Mesenteric fat pad (tissue), 1 donor: Measurements from ENCODE around the gene GZMM. TPM values are rescaled to one million over a fixed set of nuclear protein-coding genes. Genes with fewer than 3 reads are reported as not detected.

Experiments
- DNase-seq: peaks from one replicate; pipeline ENCODE4 v3.0.0-alpha.2; 2020; ENCODE audit warnings: low spot score
- total RNA-seq: library from RNA; stranded (reverse); fragmentation: NEBNext Ultra II Directional; extraction: Animal tissue kit (Norgen Biotek cat#: 25700); gene quantifications from one replicate; pipeline ENCODE4 v1.2.1, GENCODE V29; 2021
- donor health status: DM: yes; HTN: yes; CAD: no.

GZMM gene
- total RNA-seq, 1 donor from 2014 or later = 0.74 TPM

DNA sequence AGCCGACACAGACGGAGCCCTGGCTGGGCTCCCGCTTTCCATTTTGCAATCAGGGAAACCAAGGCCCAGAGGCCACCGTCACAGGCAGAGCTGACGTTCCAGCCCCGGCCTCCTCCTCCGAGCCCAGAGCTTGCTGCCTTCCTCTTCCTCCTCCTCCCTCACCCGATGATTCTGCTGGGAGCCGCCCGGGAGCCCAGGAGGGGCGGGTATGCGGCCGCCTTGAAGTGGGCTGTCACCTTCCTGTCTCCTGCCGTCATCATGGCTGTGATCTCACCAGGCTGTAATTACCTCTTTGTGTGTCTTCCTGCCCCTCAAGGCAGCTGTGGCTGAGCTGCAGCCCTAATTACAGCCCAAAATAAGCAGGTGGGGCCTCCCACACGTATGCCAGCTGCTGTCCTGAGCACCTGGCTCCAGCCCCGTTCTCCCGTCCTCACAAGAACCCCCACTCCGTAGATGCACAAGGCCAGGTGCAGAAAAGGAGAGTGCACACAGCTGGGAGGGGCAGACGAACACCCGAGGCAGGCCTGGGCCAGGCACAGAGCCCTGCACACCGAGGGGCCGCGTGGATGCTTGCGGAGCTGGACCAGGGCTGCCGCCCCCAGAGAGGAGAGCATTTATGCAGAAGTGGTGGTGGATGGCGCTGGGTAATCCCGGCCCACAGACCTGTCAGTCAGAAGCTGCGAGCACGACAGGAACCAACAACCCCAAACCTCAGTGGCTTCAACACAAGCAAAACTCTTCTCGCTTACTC lies 32.6 kb upstream of the GZMM start:
- no peak for DNase-seq

DNA sequence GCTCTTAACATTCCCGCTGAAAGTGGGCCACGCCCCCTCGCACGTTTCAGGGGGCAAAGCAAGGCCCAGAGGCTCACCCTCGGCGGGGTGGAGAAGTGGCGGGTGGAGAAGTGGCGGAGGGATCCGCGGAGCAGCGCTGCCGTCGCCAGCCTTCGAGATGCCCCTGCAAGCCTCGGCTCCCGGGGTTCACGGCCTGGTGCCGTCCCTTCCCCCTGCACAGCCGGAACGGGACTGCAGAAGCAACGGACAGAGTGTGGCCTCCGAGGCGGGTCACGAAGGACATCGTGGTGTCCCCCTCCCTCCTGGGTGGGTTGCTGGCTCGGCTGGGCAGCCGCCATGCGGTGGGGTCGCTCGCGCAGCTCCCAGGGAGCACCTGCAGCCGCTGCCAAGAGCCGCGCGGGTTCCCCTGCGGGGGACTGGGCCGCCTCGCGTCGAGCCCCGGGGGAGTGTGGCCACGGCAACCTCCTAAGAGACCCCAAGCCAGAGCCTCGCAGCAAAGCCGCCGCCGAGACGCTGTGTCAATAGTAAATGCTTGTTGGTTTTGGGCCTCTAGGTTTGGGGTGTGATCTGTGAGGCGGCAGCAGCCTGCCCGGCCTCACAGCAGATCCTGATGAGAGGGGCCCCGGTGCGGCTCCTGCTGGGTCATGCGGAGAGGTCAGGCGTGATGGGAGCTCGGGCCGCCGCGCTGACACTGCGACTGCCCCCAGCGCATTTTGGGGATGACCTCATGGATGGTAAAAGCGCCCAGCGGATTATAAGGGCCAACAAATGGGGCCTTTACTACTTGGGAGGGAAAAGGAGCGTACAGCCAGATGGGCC lies 31.1 kb upstream of the GZMM start:
- DNase-seq = no peak

DNA sequence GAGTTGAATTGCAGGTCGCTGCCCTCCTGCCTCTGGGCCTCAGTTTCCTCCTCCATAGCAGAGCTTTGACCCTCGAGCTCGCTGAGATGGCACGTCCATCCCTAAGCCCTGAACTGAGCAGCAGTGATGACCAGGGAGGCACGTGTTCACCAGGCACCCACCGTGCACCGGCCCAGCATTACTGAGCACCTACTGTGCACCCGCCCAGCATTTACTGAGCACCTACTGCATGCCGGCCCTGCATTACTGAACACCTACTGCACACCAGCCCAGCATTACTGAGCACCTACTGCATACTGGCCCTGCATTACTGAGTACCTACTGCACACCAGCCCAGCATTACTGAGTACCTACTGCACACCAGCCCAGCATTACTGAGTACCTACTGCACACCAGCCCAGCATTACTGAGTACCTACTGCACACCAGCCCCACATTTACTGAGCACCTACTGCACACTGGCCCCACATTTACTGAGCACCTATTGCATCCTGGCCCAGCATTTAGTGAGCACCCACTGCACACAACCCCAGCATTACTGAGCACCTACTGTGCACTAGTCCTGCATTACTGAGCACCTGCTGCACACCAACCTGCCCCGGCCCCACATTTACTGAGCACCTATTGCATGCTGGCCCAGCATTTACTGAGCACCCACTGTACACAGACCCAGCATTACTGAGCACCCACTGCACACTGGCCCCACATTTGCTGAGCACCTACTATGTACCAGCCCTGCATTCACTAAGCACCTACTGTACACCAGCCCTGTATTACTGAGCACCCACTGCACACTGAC lies 30.3 kb upstream of the GZMM start:
- DNase-seq = no peak

DNA sequence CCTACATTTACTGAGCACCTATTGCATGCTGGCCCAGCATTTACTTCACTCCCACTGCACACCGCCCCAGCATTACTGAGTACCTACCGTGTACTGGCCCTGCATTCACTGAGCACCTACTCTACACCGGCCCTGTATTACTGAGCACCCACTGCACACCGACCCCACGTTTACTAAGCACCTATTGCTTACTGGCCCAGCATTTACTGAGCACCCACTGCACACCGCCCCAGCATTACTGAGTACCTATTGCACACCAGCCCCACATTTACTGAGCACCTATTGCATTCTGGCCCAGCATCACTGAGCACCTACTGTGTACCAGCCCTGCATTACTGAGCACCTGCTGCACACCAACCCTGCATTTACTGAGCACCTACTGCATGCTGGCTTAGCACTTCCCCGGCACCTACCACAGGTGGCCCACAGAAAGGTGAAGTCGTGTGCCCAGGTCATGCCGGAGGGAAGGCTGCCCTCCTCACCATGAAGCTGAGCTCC lies 29.6 kb upstream of the GZMM start:
- no peak for DNase-seq

DNA sequence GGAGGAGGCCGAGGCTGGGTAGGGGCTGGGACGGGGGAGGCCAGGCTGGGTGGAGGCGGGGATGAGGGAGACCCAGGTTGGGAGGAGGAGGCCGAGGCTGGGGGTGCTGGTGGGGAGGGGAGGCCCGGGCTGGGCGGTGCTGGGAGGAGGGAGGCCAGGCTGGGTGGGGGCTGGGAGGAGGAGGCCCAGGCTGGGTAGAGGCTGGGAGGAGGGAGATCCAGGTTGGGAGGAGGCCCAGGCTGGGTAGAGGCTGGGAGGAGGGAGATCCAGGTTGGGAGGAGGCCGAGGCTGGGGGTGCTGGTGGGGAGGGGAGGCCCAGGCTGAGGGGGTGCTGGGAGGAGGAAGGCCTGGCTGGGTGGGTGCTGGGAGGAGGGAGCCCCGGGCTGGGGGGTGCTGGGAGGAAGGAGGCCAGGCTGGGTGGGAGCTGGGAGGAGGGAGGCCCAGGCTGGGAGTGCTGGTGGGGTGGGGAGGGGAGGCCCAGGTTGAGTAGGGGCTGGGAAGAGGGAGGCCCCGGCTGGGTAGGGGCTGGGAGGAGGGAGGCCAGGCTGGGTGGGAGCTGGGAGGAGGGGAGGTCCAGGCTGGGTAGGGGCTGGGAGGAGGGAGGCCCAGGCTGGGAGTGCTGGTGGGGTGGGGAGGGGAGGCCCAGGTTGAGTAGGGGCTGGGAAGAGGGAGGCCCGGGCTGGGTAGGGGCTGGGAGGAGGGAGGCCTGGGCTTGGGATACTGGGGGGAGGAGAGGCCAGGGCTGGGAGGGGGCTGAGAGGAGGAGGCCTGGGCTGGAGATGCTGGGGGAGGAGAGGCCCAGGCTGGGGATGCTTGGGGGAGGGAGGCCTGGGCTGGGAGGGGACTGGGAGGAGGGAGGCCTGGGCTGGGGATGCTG lies 25.9 kb upstream of the GZMM start:
- DNase-seq = no peak

DNA sequence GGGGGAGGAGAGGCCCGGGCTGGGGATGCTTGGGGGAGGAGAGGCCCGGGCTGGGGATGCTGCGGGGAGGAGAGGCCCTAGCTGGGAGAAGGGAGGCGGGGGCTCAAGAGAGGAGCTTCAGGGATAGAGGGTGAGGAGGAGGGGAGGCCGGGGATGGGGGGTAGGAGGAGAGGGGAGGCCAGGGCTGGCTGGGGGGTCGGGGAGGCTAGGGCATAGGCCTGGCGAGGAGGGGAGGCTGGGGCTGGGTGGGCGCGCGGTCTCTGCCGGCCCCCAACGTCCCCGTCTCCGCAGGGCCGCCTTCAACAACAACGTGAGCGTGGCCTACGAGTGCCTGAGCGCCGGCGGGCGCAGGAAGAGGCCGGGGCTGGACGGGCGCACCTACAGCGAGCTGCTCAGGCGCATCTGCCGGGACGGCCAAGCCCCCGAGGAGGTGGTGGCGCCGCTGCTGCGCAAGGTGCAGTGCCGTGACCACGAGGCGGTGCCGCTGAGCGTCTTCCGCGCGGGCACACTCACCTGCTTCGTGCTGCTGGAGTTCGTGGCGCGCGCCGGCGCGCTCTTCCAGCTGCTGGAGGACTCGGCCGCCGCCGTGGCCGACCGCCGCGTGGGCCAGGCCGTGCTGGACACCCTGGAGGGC lies 25.1 kb upstream of the GZMM start:
- no peak for DNase-seq

DNA sequence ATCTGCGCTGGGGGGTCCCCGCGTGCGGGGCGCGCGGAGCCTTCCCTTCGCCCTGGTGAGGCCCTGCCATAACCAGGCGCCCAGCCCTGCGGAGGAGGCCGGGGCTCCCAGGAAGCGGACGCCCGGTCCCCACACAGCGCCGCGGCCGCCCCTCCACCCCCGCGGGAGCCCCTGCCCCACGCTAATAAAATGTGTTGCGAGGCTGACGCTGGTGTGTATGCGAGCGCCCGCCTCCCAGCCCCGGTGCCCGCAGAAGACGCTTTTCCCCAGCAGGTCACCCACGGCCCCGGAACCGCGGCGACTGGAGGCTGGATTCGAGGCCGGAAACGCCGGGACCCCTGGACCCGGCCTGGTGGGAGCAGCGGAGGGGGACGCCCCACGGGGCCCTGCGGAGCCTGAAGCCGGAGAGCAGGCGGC lies 24.4 kb upstream of the GZMM start:
- no peak for DNase-seq

DNA sequence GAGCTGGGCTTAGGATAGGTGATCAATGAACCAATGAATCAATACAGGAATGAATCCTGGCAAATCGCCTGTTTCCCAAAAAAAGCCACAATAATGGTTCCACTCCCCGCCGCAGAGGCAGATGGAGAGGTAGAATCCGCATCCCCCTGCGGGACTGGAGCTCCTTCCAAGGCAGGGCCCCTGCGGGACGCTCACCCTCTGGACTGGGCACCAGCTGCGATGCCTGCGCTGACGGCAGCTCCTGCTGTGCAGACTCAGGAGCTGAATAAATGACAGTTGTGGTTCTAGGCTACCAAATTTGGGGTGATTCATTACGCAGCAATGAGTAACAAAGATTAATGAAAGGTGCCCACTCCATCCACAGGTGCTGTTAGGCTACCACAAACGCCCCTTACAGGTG lies 21.1 kb upstream of the GZMM start:
- DNase-seq = no peak

DNA sequence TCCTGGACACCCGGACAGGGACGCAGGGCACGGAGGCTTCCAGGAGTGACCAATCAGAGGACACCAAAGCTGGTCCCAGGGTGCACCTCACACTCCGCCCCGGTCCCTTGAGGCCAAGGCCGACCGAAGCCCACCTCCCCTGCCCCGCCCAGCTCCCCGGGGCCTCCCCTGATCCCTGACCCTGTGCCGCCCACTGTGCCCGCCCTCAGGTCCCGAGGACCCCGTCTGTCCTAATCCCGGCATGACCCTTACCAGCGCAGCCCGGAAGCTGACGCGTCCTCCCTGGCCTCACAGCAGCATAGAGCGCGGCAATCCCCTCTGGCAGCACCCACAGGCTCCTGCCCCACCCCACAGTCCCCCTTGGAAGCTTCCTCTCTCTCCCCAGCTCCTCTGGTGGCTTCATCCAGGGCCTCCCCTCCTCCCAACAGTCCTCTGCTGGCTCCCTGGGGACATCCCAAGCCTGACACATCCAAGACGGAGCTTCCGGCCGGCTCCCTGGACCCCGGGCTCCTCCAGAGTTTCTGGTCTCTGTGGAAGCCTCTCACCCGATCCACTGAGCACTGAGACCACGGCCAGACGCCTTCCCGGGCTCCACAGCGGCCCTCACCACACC lies 19.7 kb upstream of the GZMM start:
- no peak for DNase-seq

DNA sequence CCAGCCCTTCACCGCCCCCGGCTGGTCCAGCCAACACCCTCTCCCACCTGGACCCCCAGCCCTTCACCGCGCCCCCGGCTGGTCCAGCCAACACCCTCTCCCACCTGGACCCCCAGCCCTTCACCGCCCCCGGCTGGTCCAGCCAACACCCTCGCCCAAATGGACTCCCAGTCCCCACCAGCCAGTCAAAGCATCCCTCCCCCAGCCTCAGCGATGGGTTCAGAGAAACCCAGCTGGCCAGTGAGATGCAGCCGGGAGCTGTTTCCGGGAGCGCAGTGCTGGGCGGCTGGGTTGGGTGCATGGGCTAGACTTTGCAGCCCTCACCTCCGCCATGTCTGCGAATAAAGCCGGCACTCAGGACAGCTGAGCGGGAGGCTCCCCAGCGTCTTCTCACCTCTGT lies 18.8 kb upstream of the GZMM start:
- DNase-seq = no peak

DNA sequence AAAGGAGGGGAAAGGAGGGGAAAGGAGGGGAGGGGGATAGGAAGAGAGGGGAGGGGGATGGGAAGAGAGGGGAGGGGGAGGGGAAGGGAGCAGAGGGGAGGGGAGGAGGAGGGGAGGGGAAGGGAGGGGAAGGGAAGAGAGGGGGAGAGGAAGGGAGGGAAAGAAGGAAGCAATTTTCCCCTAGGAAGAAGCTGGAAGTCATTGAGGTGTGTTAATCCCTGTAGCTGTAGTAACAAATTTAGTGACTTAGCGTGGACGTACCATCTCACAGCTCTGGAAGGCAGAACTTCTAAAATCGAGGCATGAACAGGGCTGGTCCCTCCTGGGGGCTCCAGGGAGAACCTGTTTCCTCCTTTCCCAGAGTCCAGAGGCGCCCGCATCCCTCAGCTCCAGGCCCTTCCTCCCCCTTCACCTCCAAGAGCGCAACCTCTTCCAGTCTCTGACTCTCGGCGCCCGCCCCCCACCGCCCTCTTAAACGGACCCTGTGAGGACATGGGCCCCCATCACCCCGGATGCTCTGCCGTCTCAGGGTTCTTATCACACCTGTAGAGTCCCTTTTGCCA lies 17.9 kb upstream of the GZMM start:
- no peak for DNase-seq

DNA sequence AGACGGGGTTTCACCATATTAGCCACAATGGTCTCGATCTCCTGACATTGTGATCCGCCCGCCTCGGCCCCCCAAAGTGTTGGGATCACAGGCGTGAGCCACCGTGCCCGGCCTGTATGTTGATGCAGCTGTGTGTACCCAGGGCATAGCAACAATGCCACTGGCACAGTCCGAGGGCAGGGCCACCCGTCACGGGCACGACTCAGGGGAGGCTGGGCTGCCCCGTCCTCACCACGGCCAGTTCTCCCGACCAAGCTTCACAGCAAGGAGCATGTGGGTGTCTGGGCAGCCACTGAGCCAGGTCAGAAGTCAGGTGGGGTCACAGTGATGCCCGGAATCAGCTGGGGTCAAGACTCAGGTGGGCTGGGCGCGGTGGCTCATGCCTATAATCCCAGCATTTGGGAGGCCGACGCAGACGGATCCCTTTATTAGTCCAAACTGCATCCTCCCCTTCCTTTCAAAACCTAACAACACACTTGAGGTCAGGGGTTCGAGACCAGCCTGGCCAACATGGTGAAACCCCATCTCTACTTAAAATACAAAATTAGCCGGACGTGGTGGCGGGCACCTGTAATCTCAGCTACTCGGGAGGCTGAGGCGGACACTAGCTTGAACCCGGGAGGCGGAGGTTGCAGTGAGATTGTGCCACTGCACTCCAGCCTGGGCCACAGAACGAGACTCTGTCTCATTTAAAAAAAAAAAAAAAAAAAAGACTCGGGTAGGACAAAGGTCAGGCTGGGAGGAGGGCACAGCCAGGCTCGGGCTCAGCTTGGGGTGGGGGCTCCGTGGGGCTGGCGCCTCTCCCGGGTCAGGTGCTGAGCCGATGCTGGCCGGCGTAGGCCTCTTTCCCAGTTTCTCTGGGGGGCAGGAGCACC lies 13.5 kb upstream of the GZMM start:
- DNase-seq = no peak

DNA sequence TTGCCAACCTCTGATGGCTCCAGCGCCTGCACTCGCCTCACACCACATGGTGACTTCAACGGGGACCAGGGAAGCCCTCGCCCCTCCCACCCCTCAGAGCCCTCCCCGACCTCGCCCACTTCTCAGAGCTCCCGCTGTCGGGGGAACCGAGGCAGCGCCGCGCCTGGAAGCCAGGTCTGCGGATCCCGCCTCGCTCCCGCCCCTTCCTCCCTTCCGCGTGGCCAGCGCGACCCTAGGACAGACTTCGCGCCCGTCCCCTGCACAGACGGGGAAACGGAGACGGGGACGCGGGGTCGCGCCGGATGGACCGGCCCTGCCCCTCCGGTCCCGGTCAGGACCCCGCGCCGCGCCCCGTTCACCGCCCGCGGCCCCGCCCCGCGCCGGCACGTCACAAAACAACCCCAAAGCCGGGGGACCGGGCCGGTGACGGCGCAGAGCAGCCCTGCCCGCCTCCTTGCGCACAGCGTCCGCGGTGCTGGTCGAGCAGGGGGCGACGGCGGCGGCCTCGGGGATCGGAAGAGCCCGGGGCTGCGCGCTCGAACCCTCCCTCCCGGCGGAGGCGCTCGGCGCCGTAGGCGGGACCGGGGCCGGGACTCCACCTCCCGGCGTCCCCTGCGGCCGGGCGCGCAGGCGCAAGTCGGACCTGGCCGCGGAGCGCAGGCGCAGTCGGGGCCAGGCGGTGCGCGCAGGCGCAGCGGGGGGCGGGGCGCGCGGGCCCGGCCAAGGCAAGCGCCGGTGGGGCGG lies 12.7 kb upstream of the GZMM start:
- peak; percentile 96 for DNase-seq

DNA sequence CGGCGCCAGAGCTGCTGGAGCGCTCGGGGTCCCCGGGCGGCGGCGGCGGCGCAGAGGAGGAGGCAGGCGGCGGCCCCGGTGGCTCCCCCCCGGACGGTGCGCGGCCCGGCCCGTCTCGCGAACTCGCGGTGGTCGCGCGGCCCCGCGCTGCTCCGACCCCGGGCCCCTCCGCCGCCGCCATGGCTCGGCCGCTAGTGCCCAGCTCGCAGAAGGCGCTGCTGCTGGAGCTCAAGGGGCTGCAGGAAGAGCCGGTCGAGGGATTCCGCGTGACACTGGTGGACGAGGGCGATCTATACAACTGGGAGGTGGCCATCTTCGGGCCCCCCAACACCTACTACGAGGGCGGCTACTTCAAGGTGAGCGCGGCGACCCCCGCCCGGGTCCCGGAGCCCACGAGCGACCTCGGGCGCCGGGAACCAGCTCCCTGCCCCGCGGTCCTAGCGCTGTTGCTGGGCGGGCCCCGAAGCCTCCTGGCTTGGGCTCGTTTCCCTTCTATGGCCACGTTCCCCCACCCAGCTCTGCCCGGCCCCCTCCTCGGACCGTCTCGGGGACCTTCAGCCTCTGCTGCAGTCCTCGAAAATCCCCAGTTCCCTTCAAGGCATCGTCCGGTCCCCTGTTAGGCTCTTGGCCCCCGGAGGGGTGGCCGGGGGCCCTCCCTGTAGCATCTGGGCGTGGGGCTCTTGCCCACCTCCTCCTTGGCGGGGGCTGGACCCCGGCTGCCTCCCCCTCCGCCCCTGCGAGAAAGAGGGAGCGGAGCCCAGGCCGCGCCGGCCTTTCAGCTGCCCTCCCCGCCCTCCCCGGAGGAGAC lies 11.9 kb upstream of the GZMM start, which contains the start of gene CDC34:
CDC34 (plus strand) TSS at position 8 of the 808 bp plus-strand sequence; CDS start at position 180, 172 bp downstream.
- DNase-seq = no peak

DNA sequence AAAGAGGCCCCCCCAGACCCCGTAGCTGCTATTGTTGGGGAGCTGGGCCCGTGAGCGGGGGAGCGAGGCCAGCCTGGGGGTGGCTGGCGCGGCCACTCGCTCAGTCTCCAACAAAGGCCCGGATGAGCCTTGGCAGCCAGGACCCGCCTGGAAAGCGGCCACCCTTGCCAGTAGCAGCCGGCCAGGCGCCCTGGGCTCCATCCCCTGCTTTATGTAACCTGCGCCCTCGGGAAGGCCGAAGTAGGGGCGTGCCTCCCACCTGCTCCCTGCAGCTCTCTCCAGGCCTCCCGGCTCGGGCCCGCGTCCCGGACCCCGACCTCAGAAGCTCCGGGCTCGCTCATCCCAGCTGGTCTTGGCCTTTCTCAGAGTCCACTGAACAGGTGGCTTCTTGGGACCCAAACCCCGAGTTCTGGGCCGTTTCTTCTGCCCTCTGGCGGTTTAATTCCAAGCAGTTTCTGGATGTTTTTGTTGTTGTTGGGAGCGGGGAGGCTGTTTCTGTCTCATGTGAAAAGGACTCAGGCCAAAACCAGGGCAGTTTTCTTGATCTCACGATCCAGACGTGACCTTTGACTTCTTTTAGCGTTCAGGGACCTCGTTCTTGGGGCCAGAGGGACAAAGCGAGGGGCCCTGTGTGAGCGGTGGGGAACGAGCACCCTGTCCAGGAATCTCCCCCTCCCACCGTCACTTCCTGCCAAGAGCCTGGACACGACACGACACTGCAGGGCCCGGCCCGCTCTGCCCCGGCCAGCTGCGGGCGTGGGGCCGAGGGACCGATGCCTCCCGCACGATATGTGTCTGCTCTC lies 11.1 kb upstream of the GZMM start:
- DNase-seq = no peak
